Tibial nerve (tissue), 3 donors: Measurements from ENCODE around the gene GOLT1B.

Experiments
- CTCF ChIP-seq, 5 experiments: fragments of 200-600 bp in 3 of 5; fragments of 450-650 bp in 2 of 5; sonication (generic) in 3 of 5; IDR thresholded peaks; one replicate each; pipeline ENCODE4 v1.5.1; 2016 to 2019; ENCODE audit warnings: antibody characterized with exemption in 5 of 5, mild to moderate bottlenecking in 3 of 5, moderate library complexity in 2 of 5
- POLR2A ChIP-seq, 2 donors: fragments of 450-650 bp; IDR thresholded peaks; one replicate each; pipeline ENCODE4 v1.6.1; 2017; ENCODE audit warnings: antibody characterized with exemption in 2 of 2, mild to moderate bottlenecking in 2 of 2, moderate library complexity in 2 of 2

- TF ChIP-seq CTCF (IDR thresholded peaks at IDR 0.05) = no peak
- no peak for TF ChIP-seq POLR2A (IDR thresholded peaks at IDR 0.05)
Measured at GRCh38 chr12:21478756-21479455, 22.7 kb upstream of the GOLT1B start.
